Activated CD4-positive, alpha-beta T cell treated with anti-CD3 and anti-CD28 coated beads, Interleukin-2, Interleukin-4, amounts not matched to agents 100 ng/mL and 50 ng/mL, durations not matched to agents 16 hours and 8 hours (primary cell): ENCODE measurements around the gene LMOD2.

Experiments used
- DNase-seq: peaks from one replicate; pipeline ENCODE4 v3.0.0-alpha.2; 2020; ENCODE audit warnings: low spot score

The LMOD2 gene

GRCh38 chr7:123673137-123673732, 17.6 kb downstream of the LMOD2 start:
- no peak for DNase-seq

GRCh38 chr7:123673752-123674398, 18.2 kb downstream of the LMOD2 start:
- no peak for DNase-seq

GRCh38 chr7:123674399-123675180, 18.9 kb downstream of the LMOD2 start:
- DNase-seq, result no peak

- no peak for DNase-seq
These were observed 19.5 kb downstream of the LMOD2 start for GRCh38 chr7:123675181-123675473.

- DNase-seq, result no peak
These were observed 21.5 kb downstream of the LMOD2 start for GRCh38 chr7:123677061-123677715.

GRCh38 chr7:123679614-123680013, 23.9 kb downstream of the LMOD2 start:
- DNase-seq, result no peak

- DNase-seq, result no peak
These were observed 24.9 kb downstream of the LMOD2 start for GRCh38 chr7:123680580-123680979.

- DNase-seq, result no peak
These were observed 25.9 kb downstream of the LMOD2 start for GRCh38 chr7:123681561-123681960.

- peak; percentile 39 for DNase-seq
These were observed 27.0 kb downstream of the LMOD2 start for GRCh38 chr7:123682690-123683089.

- no peak for DNase-seq
These were observed 31.5 kb downstream of the LMOD2 start for GRCh38 chr7:123687161-123687560.

- no peak for DNase-seq
These were observed 32.1 kb downstream of the LMOD2 start for GRCh38 chr7:123687727-123688126.

GRCh38 chr7:123689250-123689649, 33.6 kb downstream of the LMOD2 start:
- DNase-seq, result no peak

- DNase-seq, result no peak
These were observed 34.9 kb downstream of the LMOD2 start for GRCh38 chr7:123690550-123690949.

GRCh38 chr7:123692471-123692877, 36.8 kb downstream of the LMOD2 start:
- no peak for DNase-seq

- no peak for DNase-seq
These were observed 40.4 kb downstream of the LMOD2 start for GRCh38 chr7:123695944-123696677.

- DNase-seq, result no peak
These were observed 49.7 kb downstream of the LMOD2 start for GRCh38 chr7:123705211-123705901.

GRCh38 chr7:123709525-123709924, 53.9 kb downstream of the LMOD2 start:
- DNase-seq, result no peak

GRCh38 chr7:123710683-123711082, 55.0 kb downstream of the LMOD2 start:
- DNase-seq, result no peak

- DNase-seq, result peak; percentile 42
These were observed 56.2 kb downstream of the LMOD2 start for GRCh38 chr7:123711832-123712293.

GRCh38 chr7:123712619-123713018, 57.0 kb downstream of the LMOD2 start:
- no peak for DNase-seq
